ENCODE data around the gene GBGT1. TPM values are rescaled to one million over a fixed set of nuclear protein-coding genes. Genes with fewer than 3 reads are reported as not detected.

The GBGT1 gene
- total RNA-seq, 1 donor from 2014 or later: 98.4 TPM

- TF ChIP-seq, protein P1, sequence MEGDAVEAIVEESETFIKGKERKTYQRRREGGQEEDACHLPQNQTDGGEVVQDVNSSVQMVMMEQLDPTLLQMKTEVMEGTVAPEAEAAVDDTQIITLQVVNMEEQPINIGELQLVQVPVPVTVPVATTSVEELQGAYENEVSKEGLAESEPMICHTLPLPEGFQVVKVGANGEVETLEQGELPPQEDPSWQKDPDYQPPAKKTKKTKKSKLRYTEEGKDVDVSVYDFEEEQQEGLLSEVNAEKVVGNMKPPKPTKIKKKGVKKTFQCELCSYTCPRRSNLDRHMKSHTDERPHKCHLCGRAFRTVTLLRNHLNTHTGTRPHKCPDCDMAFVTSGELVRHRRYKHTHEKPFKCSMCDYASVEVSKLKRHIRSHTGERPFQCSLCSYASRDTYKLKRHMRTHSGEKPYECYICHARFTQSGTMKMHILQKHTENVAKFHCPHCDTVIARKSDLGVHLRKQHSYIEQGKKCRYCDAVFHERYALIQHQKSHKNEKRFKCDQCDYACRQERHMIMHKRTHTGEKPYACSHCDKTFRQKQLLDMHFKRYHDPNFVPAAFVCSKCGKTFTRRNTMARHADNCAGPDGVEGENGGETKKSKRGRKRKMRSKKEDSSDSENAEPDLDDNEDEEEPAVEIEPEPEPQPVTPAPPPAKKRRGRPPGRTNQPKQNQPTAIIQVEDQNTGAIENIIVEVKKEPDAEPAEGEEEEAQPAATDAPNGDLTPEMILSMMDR (IDR thresholded peaks at IDR 0.05; ENCODE audit: unreplicated experiment): no peak
- Mint-ChIP-seq H3K27me3 (ENCODE audit: unreplicated experiment) (peaks cover 3% of the 10 kb centered on the region), H3K9me3 (ENCODE audit: unreplicated experiment) (no peaks in the 10 kb centered on the region), H3K27ac (ENCODE audit: unreplicated experiment) (no peak overlapping the region), H3K4me1 (ENCODE audit: unreplicated experiment) (no peaks in the 10 kb centered on the region), H3K36me3 (ENCODE audit: low read depth, unreplicated experiment) (no peaks in the 10 kb centered on the region), H3K4me3 (ENCODE audit: unreplicated experiment) (no peak overlapping the region)
- DNase-seq (ENCODE audit: low spot score): no peak
Observed at GRCh38 chr9:133191989-133192388, 28.3 kb upstream of the GBGT1 start.

DNA sequence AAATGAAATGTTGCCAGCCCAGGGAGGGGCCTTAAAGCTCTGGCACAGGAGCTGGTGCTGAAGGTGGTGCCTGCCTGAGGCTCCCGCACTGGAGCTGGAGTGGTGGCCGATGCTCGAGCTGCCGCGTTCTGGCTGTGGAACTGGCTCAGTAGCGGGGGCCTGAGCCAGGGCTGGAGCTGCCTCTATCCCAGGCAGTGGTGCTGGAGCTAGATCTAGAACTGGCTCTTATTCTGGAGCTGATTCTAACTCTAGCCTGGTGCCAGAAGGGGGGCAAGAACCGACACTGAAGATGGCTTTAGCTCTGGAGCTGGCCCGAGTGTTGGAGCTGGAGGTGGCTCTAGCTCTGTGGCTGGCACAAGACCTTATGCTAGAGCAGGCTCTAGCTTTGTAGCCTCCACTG, 26.1 kb upstream of the GBGT1 start:
- no peak overlapping the region for H3K4me3 Mint-ChIP-seq (ENCODE audit: unreplicated experiment)
- TF ChIP-seq, protein P1 (IDR thresholded peaks at IDR 0.05; ENCODE audit: unreplicated experiment): no peak

DNA sequence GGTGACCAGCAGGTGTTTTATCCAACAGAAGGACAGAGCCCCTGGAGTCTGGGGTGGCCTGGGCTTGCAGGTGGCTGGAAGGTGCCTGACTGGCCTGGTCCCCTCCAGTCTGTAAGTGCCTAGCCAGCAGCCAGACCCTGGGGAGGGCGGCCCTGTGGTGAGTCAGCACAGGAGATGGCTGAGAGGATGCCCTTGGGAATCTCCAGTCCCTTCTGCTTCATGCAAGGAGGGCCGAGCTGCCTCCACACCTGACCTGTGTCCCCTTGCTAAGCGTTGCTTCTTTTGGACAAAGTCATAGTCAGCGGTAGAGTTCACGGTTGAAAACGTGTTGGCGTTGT, 25.1 kb upstream of the GBGT1 start:
- Mint-ChIP-seq H3K27me3 (ENCODE audit: unreplicated experiment) (peaks cover 5% of the 10 kb centered on the region), H3K9me3 (ENCODE audit: unreplicated experiment) (no peaks in the 10 kb centered on the region), H3K27ac (ENCODE audit: unreplicated experiment) (no peak overlapping the region), H3K4me1 (ENCODE audit: unreplicated experiment) (no peaks in the 10 kb centered on the region), H3K4me3 (ENCODE audit: unreplicated experiment) (no peak overlapping the region), H3K36me3 (ENCODE audit: low read depth, unreplicated experiment) (no peaks in the 10 kb centered on the region)
- TF ChIP-seq, protein P1 (IDR thresholded peaks at IDR 0.05; ENCODE audit: unreplicated experiment): no peak
- no peak for DNase-seq (ENCODE audit: low spot score)

More for the DNA sequence above, 26.1 kb upstream of the GBGT1 start:
- H3K27me3 Mint-ChIP-seq (ENCODE audit: unreplicated experiment): peaks cover 5% of the 10 kb centered on the region
- no peak for DNase-seq (ENCODE audit: low spot score)
- H3K27ac Mint-ChIP-seq (ENCODE audit: unreplicated experiment): no peak overlapping the region
- no peaks in the 10 kb centered on the region for H3K9me3 Mint-ChIP-seq (ENCODE audit: unreplicated experiment)
- H3K36me3 Mint-ChIP-seq (ENCODE audit: low read depth, unreplicated experiment): no peaks in the 10 kb centered on the region
- no peaks in the 10 kb centered on the region for H3K4me1 Mint-ChIP-seq (ENCODE audit: unreplicated experiment)

DNA sequence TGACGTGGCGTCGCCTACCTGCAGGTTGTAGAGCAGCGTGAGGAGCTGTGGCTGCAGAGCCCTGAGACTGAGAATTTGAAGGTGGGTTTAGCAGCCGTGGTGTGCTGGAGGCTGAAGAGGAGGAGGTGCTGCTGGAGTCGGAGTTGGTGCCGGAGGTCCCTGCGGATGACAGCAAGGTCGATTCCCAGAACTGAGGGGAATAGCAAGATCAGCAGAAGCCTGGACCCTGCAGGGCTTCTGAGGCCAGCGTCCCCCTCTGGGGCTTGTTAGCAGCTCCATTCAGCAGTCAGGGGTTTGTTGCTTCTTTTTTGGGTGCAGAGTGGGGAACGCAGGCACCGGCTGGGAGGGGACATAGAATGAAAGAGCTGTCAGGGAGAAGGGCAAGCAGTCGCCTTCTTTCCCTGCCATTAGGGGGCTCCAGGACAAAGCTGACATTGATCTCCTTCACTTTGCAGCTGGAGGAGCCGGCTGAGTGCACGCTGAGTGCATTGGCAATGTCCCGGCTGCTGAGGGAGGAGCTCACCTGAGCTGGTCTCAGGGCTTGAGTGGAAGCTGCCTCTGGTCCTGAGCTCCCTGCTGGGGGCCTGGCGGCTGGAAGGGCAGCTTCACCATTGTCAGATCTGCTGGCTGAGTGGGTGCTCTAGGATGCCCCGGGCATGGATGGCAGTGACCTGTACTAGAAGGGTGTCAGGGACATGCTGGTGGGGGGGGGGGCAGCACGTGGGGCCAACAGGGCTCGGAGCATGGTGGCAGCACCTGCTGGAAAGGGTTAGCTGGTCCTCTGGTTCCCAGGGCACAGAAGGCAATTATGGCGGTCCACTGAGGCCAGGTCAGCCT, 24.5 kb upstream of the GBGT1 start:
- Mint-ChIP-seq H3K27me3 (ENCODE audit: unreplicated experiment) (peaks cover 5% of the 10 kb centered on the region), H3K9me3 (ENCODE audit: unreplicated experiment) (no peaks in the 10 kb centered on the region), H3K27ac (ENCODE audit: unreplicated experiment) (no peak overlapping the region), H3K4me3 (ENCODE audit: unreplicated experiment) (no peak overlapping the region), H3K36me3 (ENCODE audit: low read depth, unreplicated experiment) (no peaks in the 10 kb centered on the region), H3K4me1 (ENCODE audit: unreplicated experiment) (no peaks in the 10 kb centered on the region)
- DNase-seq (ENCODE audit: low spot score): peak; percentile 50
- TF ChIP-seq, protein P1 (IDR thresholded peaks at IDR 0.05; ENCODE audit: unreplicated experiment): no peak

DNA sequence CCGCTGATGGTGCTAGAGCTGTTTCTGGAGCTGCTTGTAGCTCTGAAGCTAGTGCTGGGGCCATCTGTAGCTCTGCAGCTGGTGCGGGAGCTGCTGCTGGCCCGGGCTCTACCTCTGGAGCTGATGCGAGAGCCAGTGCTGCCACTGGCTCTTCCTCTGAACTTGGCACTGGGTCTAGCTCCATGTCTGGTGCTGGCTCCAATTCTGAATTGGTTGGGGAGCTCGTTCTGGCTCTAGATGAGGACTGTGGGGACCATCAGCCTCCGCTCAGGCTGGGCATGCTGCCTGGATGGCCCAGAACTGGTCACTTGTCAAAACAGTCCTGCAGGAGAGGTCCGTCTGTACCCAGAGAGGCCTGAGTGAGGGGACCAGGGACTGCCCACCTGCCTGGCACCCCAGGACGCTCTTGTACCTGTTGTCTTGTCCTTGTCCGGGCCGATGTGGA, 23.9 kb upstream of the GBGT1 start:
- DNase-seq (ENCODE audit: low spot score): no peak
- H3K27me3 Mint-ChIP-seq (ENCODE audit: unreplicated experiment): peaks cover 5% of the 10 kb centered on the region
- H3K36me3 Mint-ChIP-seq (ENCODE audit: low read depth, unreplicated experiment): no peaks in the 10 kb centered on the region
- no peaks in the 10 kb centered on the region for H3K4me1 Mint-ChIP-seq (ENCODE audit: unreplicated experiment)
- TF ChIP-seq, protein P1 (IDR thresholded peaks at IDR 0.05; ENCODE audit: unreplicated experiment): no peak
- H3K4me3 Mint-ChIP-seq (ENCODE audit: unreplicated experiment): no peak overlapping the region
- no peak overlapping the region for H3K27ac Mint-ChIP-seq (ENCODE audit: unreplicated experiment)
- H3K9me3 Mint-ChIP-seq (ENCODE audit: unreplicated experiment): no peaks in the 10 kb centered on the region

All from endothelial cell (in vitro differentiated cells).